Gastrocnemius medialis (tissue), 4 donors: ENCODE results near the gene SUPT4H1.

Source experiments
- POLR2A ChIP-seq, 2 donors: fragments of 450-650 bp; IDR thresholded peaks; one replicate each; pipeline ENCODE4 v1.6.1; 2017; ENCODE audit warnings: antibody characterized with exemption in 2 of 2, mild to moderate bottlenecking in 2 of 2, moderate library complexity in 2 of 2
- TF ChIP-seq, protein P1 (sequence below), 5 experiments: fragments of 450-650 bp in 3 of 5; fragments of 200-600 bp in 2 of 5; sonication (generic) in 2 of 5; IDR thresholded peaks in 4 of 5; conservative IDR thresholded peaks in 1 of 5; 1 replicate in 4 of 5; 2 replicates in 1 of 5; pipeline ENCODE4 v1.5.1; 2016 to 2019; ENCODE audit warnings: antibody characterized with exemption in 5 of 5, mild to moderate bottlenecking in 3 of 5, moderate library complexity in 3 of 5

- TF ChIP-seq, protein P1, sequence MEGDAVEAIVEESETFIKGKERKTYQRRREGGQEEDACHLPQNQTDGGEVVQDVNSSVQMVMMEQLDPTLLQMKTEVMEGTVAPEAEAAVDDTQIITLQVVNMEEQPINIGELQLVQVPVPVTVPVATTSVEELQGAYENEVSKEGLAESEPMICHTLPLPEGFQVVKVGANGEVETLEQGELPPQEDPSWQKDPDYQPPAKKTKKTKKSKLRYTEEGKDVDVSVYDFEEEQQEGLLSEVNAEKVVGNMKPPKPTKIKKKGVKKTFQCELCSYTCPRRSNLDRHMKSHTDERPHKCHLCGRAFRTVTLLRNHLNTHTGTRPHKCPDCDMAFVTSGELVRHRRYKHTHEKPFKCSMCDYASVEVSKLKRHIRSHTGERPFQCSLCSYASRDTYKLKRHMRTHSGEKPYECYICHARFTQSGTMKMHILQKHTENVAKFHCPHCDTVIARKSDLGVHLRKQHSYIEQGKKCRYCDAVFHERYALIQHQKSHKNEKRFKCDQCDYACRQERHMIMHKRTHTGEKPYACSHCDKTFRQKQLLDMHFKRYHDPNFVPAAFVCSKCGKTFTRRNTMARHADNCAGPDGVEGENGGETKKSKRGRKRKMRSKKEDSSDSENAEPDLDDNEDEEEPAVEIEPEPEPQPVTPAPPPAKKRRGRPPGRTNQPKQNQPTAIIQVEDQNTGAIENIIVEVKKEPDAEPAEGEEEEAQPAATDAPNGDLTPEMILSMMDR (IDR thresholded peaks at IDR 0.05 in 4 of 5, conservative IDR thresholded peaks at IDR 0.05 in 1 of 5) = no peak
- no peak for TF ChIP-seq POLR2A (IDR thresholded peaks at IDR 0.05)
Measured at GRCh38 chr17:58319173-58320162, 32.5 kb downstream of the SUPT4H1 start.
